Fibroblast of the conjunctiva (primary cell): Measurements from ENCODE around the gene SLC2A1.

Experiments
- DNase-seq: peaks from one replicate; pipeline ENCODE4 v3.0.0-alpha.2; 2010; ENCODE audit warnings: low read depth

The SLC2A1 gene

GRCh38 chr1:42960122-42960390 is 1.4 kb upstream of the SLC2A1 start:
- no peak for DNase-seq

- no peak for DNase-seq
Observed at GRCh38 chr1:42957880-42958487, 684 bp downstream of the SLC2A1 start.

- no peak for DNase-seq
Observed at GRCh38 chr1:42957229-42957879, 1.3 kb downstream of the SLC2A1 start.

GRCh38 chr1:42956739-42957138 is 1.9 kb downstream of the SLC2A1 start:
- DNase-seq, result no peak

GRCh38 chr1:42955311-42956063 is 3.2 kb downstream of the SLC2A1 start:
- DNase-seq, result no peak

GRCh38 chr1:42953182-42954180 is 5.2 kb downstream of the SLC2A1 start:
- no peak for DNase-seq

- DNase-seq, result no peak
Observed at GRCh38 chr1:42952303-42953001, 6.2 kb downstream of the SLC2A1 start.

- no peak for DNase-seq
Observed at GRCh38 chr1:42951588-42951987, 7.1 kb downstream of the SLC2A1 start.

GRCh38 chr1:42950116-42950481 is 8.6 kb downstream of the SLC2A1 start:
- no peak for DNase-seq

GRCh38 chr1:42949312-42950115 is 9.2 kb downstream of the SLC2A1 start:
- DNase-seq, result no peak

GRCh38 chr1:42947965-42948732 is 10.5 kb downstream of the SLC2A1 start:
- no peak for DNase-seq

GRCh38 chr1:42947117-42947516 is 11.6 kb downstream of the SLC2A1 start:
- DNase-seq, result no peak

GRCh38 chr1:42946120-42946898 is 12.4 kb downstream of the SLC2A1 start:
- no peak for DNase-seq

- no peak for DNase-seq
Observed at GRCh38 chr1:42945164-42945563, 13.5 kb downstream of the SLC2A1 start.

- no peak for DNase-seq
Observed at GRCh38 chr1:42944246-42944928, 14.3 kb downstream of the SLC2A1 start.

- no peak for DNase-seq
Observed at GRCh38 chr1:42943728-42944127, 14.9 kb downstream of the SLC2A1 start.

GRCh38 chr1:42943166-42943565 is 15.5 kb downstream of the SLC2A1 start:
- no peak for DNase-seq

- DNase-seq, result no peak
Observed at GRCh38 chr1:42942444-42942843, 16.2 kb downstream of the SLC2A1 start.
